OCI-M1 (cell line): ENCODE results near the gene SELP.

Source experiments
- DNase-seq: peaks from one replicate; lab custom pipeline; 2025; lab: John Stamatoyannopoulos, UW

The SELP gene

GRCh38 chr1:169576241-169576934 lies 53.5 kb downstream of the SELP start:
- no peak for DNase-seq

DNA sequence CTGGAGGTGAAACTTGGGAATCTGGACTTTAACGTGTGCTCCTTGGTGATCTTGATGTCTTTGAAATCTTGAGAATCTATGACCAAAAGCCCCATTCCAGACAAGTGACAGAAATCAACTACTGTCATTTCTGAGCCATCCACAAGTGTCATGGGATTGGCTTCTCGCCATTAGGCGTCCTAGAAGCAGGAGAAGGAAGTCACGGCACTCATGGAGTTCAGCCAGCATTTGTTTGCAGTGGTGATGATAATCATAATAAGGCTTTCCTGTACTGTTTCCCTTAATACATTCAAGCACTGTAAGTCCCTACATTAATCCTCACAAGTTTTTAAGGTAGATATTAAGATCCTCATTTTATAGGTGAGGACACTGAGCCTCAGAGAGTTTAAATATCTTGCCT lies 55.6 kb downstream of the SELP start:
- DNase-seq: no peak

- no peak for DNase-seq
Observed at GRCh38 chr1:169572187-169572586, 57.7 kb downstream of the SELP start.

DNA sequence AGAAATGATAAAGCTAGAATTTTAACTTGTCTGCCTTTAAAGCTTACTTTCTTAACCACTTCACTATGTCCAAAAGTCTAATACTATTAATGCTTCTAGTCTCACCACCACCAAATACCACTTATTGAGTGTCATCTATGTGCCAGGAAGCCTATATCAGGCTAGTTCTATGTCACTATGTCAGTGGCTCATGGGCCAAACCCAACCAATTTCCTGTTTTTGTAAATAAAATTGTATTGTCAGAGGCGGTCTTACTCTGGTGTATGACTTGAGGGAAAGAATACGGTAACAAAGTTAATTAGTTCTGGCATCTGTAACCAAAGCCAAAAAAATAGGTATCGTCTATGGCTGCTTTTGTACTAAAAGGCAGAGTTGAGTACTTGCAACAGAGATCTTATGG lies 58.5 kb downstream of the SELP start:
- DNase-seq: no peak

- DNase-seq: no peak
Observed at GRCh38 chr1:169570172-169570574, 59.8 kb downstream of the SELP start.

GRCh38 chr1:169568497-169568896 lies 61.4 kb downstream of the SELP start:
- DNase-seq: no peak

DNA sequence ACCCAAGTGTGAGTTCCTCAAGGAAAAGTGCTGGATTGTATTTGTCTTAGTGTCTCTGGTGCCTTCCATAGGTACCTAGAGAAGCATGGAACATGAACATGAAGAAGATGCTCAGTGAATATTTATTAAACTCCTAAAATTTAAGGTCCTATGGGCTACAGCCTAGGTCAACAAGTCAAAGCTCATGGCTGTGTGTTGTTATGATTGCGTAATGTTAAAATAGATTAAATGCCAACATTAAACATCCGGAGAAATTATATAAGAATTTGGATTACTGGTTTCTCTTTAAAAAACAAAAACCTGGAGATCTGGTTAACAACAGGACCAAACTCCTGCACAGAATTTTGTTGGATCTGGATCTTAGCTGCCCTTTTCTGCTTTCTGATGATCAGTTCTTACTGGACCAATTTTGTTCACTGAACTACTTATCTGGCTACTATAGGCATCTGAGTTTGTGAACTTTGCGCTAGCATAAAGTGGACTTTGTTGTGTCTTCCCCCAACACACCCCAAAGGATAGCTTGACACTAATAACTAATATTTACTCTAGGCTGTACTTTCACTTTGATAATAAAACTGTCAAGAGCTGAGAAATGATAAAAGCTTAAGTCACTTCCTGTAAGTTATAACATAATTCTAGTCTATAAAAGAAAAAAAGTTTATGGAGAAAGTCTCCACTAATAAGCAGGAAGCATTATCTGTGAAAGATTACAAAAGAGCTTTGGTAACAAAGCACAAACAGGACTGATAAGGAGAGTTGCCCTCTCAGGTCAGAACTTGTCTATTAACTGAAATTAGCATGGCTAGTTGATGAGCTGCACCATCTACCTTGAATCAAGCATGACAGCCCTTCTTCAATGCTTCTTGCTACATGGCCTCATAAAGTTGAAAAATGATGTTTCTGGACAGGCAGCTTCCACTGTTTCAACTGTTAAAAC lies 64.3 kb downstream of the SELP start:
- DNase-seq: no peak

DNA sequence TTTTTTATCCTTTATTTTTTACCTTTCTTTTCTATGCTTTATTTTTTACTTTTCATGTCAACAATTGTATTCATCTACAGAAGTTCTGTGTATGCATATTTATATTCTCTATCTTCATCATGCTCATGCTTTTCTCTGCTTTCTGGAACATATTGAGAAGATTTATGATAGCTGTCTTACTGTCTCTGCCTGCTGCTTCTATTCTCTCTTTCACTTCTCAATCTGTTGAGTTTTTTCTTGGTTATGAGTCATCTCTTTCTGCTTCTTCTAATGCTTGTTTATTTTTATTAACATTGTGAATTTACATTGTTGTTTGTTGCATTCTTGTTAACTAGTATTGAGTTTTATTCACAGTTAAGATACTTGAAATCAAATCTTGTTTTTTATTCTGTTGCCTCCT lies 66.3 kb downstream of the SELP start:
- no peak for DNase-seq

DNA sequence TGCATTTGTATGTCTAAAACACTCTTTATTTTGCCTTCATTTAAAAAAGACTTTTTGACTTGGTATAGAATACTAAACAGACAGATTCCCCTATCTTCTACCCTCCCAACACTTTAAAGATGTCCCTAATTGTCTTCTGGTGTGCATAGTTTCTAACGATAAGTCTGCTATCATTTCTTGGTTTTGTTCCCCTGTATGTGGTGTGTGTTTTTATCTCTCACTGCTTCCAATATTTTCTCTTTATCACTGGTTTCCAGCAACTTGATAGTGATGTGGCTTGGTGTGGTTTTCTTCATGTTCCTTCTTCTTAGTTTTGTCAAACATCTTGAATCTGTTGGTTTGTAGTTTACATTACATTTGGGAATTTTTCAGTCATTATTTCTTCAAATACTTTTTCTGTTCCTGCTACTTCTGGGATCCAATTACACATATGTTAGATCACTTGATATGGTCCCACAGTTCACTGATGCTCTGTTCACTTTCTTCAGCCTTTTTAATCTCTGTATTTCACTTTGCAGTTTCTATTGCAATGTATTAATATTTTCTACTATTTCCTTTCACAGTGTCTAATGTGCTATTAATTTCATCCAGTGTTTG lies 66.8 kb downstream of the SELP start:
- DNase-seq: peak; percentile 54

- no peak for DNase-seq
Observed at GRCh38 chr1:169561692-169562091, 68.2 kb downstream of the SELP start.

DNA sequence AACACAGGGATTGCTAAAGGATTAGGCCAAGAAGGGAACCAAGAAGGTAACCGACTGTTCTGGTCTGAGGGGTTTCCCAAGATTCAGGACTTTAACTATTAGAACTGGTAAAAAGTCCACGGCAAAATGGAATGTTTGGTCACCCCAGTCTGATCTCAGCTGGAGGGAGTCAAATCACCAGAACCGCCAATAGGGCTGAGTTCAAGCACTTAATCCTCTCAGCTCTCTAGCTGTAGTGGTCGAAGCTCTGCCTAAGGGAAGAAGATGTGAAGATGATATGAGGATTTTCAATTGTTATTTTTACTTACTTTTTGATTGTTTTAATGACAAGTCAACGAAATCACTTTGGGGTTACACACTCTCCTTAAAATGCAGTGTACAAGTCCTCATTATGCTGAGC lies 72.8 kb downstream of the SELP start:
- DNase-seq: no peak

DNA sequence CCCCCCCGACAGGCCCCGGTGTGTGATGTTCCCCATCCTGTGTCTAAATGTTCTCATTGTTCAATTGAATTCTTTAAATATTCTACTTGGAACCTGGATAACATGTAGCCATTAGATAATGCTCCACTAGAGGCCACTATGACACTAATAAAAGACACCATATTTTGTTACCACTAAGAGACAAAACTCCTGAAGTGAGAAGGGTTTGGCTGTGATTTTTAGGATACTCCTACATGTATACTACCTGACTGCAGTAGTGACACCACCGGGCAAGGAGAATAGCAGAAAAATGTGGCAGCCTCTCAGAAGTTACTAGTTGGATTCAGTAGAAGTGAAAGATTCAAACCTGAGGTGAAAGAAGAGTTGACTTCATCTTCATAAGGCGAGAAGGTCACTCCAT lies 79.6 kb downstream of the SELP start:
- DNase-seq: peak; percentile 79

GRCh38 chr1:169548282-169548681 lies 81.6 kb downstream of the SELP start:
- DNase-seq: peak; percentile 21

DNA sequence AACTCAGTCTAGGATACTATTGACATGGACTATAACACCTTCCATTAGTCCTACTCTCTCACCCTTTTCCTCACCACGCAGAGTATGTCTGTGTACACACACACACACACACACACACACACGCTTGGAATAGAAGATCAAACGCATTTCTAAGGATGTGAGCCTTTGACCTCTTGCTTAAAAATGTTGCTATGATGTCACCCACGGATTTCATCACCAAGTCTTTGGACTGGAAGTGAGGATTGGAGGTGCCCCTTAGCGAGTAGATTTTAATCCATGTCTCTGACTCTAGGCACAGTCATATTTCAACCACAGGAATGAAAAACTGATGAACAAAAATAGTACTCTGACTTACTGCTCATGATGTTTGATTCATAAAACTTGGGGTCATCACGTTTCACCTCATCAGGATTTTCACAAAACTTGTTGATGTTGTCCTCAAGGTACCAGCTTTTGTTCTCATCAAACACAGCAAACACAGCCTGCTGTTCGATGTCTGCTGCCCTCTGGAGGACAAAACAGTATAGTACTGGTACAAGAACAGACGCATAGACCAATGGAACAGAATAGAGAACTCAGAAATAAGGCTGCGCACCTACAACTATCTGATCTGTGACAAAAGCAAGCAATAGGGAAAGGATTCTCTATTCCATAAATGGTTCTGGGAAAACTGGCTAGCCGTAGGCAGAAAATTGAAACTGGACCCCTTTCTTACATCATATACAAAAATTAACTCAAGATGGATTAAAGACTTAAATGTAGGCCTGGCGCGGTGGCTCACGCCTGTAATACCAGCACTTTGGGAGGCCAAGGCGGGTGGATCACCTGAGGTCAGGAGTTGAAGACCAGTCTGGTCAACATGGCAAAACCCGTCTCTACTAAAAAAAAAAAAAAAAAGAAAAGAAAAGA lies 83.6 kb downstream of the SELP start:
- peak; percentile 86 for DNase-seq

GRCh38 chr1:169545472-169545871 lies 84.5 kb downstream of the SELP start:
- DNase-seq: no peak

DNA sequence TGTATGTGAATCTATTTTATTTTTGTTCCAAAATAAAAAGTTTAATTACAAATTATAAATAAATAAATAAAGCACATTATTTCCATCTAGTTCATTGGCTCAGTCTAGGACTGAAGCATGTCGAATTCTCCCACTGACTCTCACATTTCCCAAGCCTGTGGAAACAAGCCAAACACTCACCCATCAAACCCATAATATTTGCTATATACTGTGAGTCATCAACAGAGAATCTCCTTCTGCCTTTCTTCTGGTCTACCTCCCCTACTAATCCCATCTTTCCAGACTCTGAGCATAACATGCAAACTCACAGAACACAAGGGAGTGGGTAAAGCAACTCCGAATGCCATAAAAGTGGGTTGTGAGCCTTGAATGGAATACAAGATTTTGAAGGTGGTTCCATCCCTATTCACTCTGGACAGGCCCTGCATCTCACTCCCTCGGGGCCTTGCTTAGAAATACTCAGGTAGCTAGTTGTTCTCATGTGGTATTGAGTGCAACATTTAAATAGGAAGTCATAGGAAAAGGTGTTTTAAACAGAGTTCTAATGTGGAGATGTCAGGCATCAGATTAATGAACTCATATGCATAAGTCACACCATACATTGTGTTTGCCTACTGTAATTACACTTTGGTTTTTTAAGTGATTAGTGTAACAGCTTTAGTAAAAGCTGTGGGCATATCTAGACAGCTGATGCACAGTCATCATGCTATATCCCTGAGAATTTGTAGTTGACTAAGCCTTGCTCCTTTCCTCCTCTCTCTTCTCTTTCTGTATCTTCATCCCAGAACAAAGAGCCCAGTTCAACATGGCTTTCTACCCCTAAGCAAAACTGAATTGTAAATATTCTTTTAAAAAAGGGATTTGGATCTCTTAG lies 90.7 kb downstream of the SELP start:
- DNase-seq: no peak
